ENCODE measurements around the gene POLR2H. TPM values are rescaled to one million over a fixed set of nuclear protein-coding genes. Genes with fewer than 3 reads are reported as not detected.
A peak's percentile ranks its signal among the peaks of the same experiment; 100 is the strongest.

Gene POLR2H
- total RNA-seq, 1 experiment from 2014 or later: 133 TPM

- TF ChIP-seq RELA (CRISPR knock-in tag; IDR thresholded peaks at IDR 0.05; ENCODE audit: borderline replicate concordance): no peak
- TF ChIP-seq ZNF416 (CRISPR knock-in tag; IDR thresholded peaks at IDR 0.05): no peak
- no peak for TF ChIP-seq JAZF1 (CRISPR knock-in tag; IDR thresholded peaks at IDR 0.05)
- no peak for TF ChIP-seq ATF2 (CRISPR knock-in tag; IDR thresholded peaks at IDR 0.05; ENCODE audit: borderline replicate concordance, low read depth)
- no peak for TF ChIP-seq ELF4 (CRISPR knock-in tag; IDR thresholded peaks at IDR 0.05; ENCODE audit: low read depth)
- no peak for TF ChIP-seq ZBTB43 (CRISPR knock-in tag; IDR thresholded peaks at IDR 0.05)
- TF ChIP-seq GABPB1 (CRISPR knock-in tag; IDR thresholded peaks at IDR 0.05): no peak
- no peak for TF ChIP-seq NR1H2 (CRISPR knock-in tag; IDR thresholded peaks at IDR 0.05)
- no peak for TF ChIP-seq PREB (CRISPR knock-in tag; IDR thresholded peaks at IDR 0.05; ENCODE audit: borderline replicate concordance)
- no peak for TF ChIP-seq ATF3 (CRISPR knock-in tag; conservative IDR thresholded peaks at IDR 0.05)
These were observed 33.0 kb upstream of the POLR2H start (continued) for GRCh38 chr3:184328516-184328915.

GRCh38 chr3:184332370-184333090 lies 29.0 kb upstream of the POLR2H start:
- POLR2A ChIA-PET: no interaction called here
- CTCF ChIA-PET: no interaction called here
- TF ChIP-seq GRHL2 (CRISPR knock-in tag; IDR thresholded peaks at IDR 0.05; ENCODE audit: insufficient replicate concordance, severe bottlenecking) (no peak), ATF2 (CRISPR knock-in tag; IDR thresholded peaks at IDR 0.05; ENCODE audit: borderline replicate concordance, low read depth) (no peak), CTCF (IDR thresholded peaks at IDR 0.05) (no peak), SMAD3 (CRISPR knock-in tag; IDR thresholded peaks at IDR 0.05; ENCODE audit: borderline replicate concordance) (no peak)
- Mint-ChIP-seq H3K27me3 (ENCODE audit: low read depth) (no peaks in the 10 kb centered on the region), H3K9me3 (no peaks in the 10 kb centered on the region), H3K36me3 (peaks cover 66% of the 10 kb centered on the region), H3K4me1 (peaks cover 14% of the 10 kb centered on the region), H3K4me3 (no peak overlapping the region), H3K27ac (peak overlapping the region; percentile 21)
- no peak for DNase-seq (ENCODE audit: low spot score)
- ATAC-seq: no peak

- Mint-ChIP-seq H3K9me3 (no peaks in the 10 kb centered on the region), H3K4me1 (peaks cover 21% of the 10 kb centered on the region), H3K4me3 (no peak overlapping the region), H3K27me3 (ENCODE audit: low read depth) (no peaks in the 10 kb centered on the region), H3K27ac (peak overlapping the region; percentile 21), H3K36me3 (peaks cover 59% of the 10 kb centered on the region)
- ChIA-PET CTCF (no interaction called here), POLR2A (no interaction called here)
- ATAC-seq (no peak), DNase-seq (ENCODE audit: low spot score) (no peak)
- no peak for TF ChIP-seq ZNF532 (CRISPR knock-in tag; IDR thresholded peaks at IDR 0.05; ENCODE audit: borderline replicate concordance)
- TF ChIP-seq E2F5 (CRISPR knock-in tag; IDR thresholded peaks at IDR 0.05): no peak
- TF ChIP-seq GRHL2 (CRISPR knock-in tag; IDR thresholded peaks at IDR 0.05; ENCODE audit: insufficient replicate concordance, severe bottlenecking): no peak
- TF ChIP-seq ZSCAN18 (CRISPR knock-in tag; IDR thresholded peaks at IDR 0.05): no peak
These were observed 28.3 kb upstream of the POLR2H start for GRCh38 chr3:184333190-184333589.

Data from WTC11 (cell line).